Activated CD8-positive, alpha-beta memory T cell treated with anti-CD3 and anti-CD28 coated beads, Interleukin-2, amount 50 U/mL, for 24 hours (primary cell): ENCODE measurements around the gene AP2A1.
"Not testable (repeated sequence)": the region's sequence is repeated elsewhere in the genome, so short reads cannot be mapped to it uniquely, and the experiment has no call there.

Experiments
- DNase-seq: peaks from one replicate; pipeline ENCODE4 v3.0.0-alpha.2; 2020; ENCODE audit errors: extremely low read depth

Gene AP2A1

DNA sequence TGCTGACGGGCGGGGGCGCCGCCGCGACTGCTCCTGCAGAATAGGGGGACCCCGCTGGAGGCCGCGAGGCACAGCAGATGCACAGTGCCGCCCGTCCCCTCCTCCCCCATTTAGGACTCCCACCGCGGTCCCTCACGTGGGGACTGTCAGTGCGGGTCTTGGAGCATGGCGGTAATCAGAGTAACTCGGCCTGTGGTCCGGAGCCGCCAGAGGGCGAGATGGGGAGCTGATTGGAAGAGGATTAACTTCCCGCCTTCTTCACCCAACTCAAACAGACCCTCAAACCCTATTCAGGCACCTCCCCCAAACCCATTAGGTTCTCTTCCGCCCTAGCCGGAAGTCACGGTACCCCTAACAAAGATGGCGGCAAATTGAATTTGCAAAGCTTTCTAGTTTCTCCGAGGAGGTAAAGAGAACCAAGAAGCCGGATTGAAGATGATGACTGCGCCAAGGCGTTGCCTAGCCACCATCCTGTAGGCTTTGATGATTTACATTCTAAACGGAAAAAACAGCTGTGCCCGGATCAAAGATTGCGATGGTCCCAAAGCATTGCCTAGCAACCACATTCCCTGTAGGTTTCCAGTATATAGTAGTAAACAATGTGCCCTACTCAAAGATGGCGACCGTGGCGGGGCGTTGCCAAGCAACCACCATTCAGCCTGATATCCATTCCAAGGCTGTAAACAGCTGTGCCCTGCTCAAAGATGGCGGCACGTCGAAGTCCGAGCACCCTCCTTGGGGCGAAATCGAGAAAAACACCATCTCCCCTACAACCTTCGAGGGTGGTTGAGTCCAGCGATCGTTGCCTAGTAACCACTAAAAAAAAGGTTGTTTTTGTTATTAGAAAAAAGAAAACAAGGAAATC is 46.4 kb downstream of the AP2A1 start, which contains the start of gene FUZ:
Gene FUZ (minus strand): TSS at position 296 of the 865 bp plus-strand sequence. CDS start 186 bp downstream, at position 110.
- peak; percentile 91 for DNase-seq

DNA sequence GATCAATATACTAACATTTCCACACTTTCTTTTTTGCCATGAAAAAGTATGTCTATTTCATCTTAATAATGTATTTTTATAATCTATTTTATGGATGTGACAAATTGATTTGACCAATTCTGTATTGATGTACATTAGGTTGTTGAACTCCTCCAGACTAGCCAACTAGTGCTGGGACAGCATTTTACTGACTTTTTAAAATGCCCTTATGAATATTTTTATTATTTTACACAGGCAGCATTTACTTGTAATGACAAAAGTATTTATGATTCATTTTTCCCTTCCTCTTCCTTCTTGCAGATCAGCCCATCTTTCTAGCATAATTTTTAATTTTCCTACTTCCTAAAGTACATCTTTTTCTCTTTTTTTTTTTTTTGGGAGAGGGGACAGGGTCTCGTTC is 47.2 kb downstream of the AP2A1 start:
- no peak for DNase-seq

DNA sequence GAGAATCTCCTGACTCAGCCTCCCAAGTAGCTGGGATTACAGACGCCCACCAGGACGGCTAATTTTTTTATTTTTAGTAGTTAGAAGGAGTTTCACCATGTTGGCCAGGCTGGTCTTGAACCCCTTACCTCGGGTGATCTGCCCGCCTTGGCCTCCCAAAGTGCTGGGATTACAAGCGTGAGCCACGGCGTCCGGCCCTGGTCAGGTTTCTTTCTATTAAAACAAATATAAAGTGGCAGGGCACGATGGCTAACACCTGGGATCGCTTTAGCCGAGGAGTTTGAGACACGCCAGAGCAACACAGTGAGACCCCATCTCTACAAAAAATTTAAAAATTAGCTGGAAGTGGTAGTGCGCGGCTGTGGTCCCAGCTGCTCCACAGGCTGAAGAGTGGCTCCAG is 49.8 kb downstream of the AP2A1 start:
- DNase-seq, result no peak

DNA sequence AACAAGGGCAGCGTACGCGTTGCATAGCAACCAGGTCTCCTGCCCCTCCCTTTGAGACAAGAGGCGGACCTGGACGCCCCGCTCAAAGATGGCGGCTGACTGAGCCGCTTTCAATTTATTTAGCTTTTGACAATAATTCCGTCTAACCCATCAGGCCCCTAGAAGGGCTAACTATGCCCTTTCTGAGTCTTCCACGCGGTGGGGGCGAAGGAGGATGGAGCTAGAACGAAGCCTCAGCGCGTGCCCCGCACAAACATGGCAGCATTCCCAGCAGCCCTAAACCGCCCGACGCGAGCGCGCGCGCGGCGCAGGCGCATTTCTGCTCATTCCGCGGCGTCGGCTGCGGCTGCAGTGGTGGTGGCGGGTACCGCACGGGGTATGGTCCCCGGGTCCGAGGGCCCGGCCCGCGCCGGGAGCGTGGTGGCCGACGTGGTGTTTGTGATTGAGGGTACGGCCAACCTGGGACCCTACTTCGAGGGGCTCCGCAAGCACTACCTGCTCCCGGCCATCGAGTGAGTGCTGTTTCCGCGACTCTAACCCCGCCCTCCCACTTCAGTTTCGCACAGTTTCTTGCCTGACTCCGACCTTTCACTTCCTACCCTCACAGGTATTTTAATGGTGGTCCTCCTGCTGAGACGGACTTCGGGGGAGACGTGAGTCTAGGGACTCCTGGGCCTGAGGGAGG is 51.3 kb downstream of the AP2A1 start, which contains the start of gene MED25:
Gene MED25 (plus strand): TSS at position 326 of the 685 bp plus-strand sequence. CDS start 53 bp downstream, at position 379.
- DNase-seq, result peak; percentile 66

DNA sequence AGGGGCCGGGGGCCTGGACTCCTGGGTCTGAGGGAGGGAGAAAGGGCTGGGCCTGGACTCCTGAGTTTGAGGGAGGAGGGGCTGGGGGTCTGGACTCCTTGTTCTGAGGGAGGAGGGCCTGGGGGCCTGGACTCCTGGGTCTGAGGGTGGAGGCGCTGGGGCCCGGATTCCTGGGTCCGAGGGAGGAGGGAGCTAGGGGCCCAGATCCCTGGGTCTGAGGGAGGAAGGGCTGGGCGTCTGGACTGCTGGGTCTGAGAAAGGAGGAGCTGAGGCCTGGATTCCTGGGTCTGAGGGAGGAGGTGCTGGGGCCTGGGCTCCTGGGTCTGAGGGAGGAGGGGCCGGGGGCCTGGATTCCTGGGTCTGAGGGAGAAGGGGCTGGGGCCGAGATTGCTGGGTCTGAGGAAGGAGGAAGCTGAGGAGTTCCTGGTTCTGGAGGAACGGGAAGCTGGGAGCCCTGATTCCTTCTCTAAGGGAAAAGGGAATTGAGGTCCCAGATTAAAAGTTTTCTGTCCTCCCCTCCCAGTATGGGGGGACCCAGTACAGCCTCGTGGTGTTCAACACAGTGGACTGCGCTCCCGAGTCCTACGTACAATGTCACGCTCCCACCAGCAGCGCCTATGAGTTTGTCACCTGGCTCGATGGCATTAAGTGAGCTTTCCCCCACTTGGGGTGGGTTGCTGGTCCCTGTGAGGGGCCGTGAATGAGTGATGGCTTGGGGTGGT is 52.0 kb downstream of the AP2A1 start:
- DNase-seq, result no peak

DNA sequence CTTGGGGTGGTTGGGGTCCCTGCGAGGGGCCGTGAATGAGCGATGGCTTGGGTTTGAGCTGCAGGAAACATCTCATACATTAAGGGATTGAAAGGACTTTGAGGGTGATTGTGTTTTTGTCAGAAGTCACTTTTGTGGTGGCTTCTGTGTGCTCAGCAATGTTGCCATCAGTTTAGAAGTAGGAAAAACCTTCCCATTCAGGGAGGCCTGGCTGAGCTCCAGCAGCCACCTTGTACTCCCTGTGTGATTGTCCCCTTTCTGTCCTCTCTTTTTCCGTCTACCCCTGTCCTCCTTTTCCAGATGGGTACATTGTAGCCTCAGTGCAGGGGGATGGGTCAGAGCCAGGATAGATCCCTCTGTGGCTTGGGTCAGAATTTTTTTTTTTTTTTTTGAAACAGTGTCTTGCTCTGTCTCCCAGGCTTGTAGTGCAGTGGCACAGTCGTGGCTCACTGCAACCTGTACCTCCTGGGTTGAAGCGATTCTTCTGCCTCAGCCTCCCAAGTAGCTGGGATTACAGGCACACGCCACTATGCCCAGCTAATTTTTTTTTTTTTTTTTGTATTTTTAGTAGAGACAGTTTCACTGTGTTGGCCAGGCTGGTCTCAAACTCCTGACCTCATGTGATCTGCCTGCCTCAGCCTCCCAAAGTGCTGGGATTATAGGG is 52.8 kb downstream of the AP2A1 start:
- not testable (repeated sequence) for DNase-seq

DNA sequence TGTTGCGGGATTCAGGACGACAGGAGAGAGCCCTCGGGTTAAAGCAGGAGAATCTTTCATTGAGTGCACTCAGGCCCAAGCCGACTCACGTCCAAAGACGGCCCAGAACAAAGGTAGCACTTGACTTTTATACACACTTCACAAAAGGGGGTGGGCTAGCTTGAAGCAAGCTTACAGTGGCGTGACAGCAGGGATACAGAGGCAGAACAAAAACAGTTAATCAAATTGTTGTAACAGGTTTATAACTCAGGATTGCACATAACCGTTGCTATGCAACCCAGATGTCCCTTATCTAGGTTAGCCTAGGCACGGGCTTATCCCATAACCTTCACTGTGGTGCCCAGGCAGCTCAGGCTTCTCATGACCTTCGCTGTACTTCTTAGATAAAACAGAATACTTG is 53.3 kb downstream of the AP2A1 start:
- DNase-seq, result no peak

DNA sequence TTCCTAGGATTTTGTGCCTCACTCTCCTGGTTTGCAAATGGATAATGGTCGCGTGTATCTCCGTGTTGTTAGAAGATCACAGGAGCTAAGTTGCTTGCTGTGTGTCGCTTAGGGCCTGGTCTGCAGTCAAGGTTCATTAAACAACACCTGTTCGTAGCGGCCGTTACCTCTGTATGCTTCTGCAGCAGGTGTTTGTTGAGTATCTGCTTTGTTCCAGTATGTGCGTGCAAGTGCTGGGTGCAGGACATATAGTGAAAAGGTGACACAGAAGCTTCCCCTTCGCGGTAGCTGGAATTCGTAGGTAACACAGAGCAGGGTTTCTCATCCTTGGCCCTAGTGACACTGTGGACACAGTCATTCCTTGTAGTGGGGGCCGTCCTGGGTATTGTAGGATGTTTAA is 56.7 kb downstream of the AP2A1 start:
- no peak for DNase-seq

DNA sequence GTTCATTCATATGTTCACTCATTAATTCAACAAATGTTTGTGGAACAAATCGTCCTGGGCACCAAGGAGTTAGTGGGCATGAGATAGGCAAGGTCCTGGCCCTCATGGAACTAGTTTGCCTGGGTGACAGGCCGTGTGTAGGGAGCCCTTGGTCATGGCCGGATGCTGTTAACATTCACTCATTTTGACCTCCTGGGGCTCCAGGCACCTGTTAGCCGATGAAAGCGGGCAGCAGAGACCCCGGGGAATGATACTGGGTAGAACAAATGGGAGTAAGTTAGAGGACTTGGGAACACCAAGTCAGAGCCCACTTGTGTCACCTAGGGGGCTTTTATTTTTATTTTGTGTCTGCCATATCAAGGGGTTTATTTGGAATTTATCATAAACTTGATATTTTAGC is 57.9 kb downstream of the AP2A1 start:
- DNase-seq, result no peak

DNA sequence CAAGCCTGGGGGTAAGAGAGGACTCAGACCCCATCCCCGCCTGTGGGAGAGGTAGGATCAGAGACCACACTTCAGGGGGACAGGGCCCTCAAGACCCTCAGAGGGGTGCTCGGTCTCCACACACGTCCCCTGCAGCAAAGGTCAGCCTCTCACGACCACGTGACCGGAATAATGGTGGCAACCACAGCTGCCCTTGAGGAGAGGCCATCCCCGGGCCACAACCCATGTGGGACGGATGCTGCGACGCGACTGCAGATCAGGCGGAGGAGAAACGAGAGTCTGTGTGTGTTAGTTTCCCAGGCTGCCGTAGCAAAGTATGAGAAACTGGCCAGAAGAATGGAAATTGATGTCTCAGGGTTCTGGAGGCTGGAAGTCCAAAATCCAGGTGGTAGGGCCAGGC is 60.2 kb downstream of the AP2A1 start:
- no peak for DNase-seq

DNA sequence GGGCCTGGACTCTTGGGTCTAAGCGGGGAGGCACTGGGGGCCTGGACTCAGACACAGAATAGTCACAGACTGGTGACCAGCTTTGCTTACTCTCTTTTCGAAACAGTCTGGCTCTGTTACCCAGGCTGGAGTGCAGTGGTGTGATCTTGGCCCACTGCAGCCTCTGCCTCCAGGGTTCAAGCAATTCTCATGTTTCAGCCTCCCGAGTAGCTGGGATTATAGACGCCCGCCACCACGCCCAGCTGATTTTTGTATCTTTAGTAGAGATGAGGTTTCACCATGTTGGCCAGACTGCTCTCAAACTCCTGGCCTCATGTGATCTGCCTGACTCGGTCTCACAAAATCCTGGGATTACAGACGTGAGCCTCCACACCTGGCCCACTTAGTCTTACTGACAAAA is 62.4 kb downstream of the AP2A1 start:
- DNase-seq, result no peak

DNA sequence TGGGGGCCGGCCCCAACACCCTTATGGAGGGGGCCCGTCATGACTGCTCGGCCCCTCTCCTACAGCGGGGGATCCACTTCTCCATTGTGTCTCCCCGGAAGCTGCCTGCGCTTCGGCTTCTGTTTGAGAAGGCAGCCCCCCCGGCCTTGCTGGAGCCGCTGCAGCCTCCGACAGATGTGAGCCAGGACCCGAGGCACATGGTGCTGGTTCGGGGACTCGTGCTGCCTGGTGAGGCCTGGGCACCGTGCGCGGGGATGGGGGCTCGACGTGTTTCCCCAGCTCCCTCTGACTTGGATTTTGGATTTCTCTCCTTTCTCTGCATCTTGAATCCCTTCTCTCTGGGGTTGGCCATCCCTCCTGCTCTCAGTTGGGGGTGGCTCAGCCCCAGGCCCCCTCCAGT is 62.9 kb downstream of the AP2A1 start:
- no peak for DNase-seq

DNA sequence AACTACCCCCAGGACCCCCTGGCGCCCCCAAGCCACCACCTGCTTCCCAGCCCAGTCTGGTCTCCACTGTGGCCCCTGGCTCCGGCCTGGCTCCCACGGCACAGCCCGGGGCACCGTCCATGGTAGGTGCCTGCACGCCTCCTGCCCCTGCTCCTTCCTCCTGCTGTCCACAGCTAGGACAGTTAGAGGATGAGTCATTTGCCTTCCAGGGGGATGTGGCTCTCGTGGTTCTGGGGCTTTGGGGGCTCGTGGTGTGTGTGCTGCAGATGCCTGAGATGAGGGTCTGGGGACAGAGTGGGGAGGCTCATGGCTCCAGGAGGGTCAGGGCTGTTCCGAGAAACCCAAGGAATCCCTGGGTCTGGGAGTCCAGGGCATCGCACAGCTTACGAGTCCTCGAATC is 64.0 kb downstream of the AP2A1 start:
- no peak for DNase-seq

DNA sequence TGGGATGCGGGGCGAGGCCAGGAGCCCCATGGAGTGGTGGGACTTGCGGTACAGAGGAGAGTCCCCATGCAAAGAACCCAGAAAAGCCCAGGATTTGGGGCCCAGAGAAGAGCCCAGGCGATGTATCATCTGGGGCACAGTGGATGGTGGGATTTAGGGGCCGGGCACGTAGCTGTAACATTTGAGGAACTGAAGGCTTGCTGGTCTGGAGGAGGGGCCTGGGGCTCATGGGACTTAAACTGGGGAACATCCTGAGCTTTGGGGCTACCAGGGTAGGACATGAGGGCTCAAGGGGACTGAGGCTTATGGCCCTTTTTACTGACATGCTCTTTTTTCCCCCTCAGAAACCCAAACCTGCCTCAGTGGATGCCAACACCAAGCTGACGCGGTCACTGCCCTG is 64.8 kb downstream of the AP2A1 start:
- DNase-seq, result no peak

DNA sequence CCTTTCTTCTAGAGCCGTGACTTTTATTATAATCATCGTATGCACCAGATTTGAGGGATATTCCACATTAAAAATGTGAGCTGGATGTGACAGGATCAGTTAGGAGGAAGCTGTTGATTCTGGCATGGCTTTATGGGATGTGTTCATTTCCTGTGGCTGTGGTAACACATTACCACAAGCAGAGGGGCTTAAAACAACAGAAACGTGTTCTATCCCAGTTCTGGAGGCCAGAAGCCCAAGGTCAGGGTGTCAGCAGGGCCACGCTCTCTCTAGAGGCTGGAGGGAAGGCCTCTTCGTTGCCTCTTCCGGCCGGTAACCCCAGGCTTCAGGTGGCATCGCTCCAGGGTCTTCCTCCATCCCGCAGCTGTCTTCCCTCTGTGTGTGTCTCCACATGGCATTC is 65.8 kb downstream of the AP2A1 start:
- DNase-seq, result no peak

DNA sequence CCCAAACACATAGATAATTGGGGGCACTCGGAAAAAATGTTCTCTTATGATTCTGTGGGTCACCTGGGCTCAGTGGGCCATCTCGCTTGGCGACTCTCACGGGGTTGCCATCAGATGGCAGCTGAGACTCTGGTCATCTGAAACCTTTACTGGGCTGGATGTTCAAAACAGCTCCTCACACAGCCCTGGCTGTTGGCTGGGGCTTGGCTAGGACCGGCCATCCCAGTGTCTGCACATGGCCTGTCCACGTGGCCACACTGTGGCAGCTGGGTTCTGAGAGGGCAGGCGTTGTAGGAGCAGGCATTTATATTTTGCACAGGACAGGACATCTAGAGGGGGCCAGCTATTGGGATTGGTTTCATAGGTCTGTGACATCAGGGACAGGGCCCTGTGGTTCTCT is 66.8 kb downstream of the AP2A1 start:
- DNase-seq, result no peak

DNA sequence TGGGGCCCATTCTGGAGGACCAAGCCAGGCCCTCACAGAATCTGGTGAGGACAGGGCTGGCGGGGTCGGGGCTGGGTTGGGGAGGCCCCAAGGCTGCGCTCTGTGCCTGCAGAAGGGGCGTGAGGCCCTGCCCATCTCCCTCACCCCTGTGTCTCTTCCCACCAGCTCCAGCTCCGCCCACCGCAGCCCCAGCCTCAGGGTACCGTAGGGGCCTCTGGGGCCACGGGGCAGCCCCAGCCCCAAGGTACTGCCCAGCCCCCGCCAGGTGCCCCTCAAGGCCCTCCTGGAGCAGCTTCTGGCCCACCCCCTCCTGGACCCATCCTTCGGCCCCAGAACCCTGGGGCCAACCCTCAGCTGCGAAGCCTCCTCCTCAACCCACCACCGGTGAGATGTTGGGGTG is 68.8 kb downstream of the AP2A1 start:
- no peak for DNase-seq

DNA sequence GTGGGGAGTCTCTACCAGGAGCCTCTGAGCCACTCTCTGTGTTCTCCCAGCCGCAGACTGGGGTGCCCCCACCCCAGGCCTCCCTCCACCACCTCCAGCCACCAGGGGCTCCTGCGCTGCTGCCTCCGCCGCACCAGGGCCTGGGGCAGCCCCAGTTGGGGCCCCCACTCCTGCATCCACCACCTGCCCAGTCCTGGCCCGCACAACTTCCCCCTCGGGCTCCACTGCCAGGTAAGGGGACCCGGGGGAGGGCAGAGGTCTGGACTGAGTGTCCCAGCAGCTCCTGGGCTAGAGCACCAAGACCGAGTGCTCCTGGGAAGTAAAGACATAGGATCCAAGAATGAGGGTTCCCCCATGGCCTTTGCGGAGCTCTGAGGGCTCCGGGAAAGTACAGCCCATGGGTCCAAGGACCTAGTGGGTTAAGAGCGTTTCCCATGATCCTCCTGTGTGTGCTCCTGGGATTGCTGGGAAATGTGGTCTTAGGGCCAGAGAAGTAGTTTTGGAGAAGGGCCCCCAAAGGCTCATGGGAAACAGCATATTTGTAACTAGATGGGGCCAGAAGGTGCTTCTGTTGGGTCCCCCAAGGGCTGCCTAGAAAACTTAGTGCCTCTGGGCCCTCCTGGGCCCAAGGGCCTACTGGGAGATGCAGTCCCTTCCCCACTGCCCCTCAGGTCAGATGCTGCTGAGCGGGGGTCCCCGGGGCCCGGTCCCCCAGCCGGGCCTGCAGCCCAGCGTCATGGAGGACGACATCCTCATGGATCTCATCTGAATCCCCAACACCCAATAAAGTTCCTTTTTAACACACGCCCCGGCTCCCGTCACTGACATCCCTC is 69.6 kb downstream of the AP2A1 start:
- DNase-seq, result no peak

DNA sequence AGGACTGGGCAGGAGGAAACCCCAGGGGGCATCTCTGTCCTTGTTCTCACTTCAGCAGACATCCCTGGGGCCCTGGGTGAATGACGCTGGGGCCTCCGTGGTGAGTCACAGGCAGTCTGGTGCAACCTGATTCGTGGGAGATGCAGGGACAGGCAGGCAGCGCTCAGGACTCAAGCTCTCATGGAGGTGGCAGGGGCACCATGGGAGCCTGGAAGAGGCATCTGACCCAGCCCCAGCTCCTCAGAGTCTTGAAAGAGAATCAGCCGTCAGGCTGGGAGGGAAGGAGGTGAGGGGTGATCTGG is 70.2 kb downstream of the AP2A1 start:
- no peak for DNase-seq

DNA sequence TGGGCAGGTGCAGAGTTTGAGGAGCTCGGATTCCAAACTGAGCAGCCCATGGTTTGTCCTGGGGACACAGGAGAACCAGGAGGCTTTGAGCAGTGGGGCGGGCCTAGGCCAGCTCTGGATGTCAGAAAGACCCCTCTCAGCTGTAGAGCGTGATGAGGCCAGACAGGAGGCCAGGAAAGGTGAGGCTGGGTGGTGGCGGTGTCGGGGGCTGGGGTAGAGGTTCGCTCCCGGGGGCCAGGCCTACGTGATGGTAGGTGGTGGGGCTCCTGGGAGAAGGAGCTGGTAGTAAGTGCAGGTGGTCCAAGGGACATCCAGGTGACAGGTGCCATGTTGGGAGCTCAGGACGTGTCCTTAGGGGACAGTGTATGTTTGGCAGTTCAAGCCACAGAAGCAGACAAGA is 70.6 kb downstream of the AP2A1 start:
- DNase-seq, result no peak

DNA sequence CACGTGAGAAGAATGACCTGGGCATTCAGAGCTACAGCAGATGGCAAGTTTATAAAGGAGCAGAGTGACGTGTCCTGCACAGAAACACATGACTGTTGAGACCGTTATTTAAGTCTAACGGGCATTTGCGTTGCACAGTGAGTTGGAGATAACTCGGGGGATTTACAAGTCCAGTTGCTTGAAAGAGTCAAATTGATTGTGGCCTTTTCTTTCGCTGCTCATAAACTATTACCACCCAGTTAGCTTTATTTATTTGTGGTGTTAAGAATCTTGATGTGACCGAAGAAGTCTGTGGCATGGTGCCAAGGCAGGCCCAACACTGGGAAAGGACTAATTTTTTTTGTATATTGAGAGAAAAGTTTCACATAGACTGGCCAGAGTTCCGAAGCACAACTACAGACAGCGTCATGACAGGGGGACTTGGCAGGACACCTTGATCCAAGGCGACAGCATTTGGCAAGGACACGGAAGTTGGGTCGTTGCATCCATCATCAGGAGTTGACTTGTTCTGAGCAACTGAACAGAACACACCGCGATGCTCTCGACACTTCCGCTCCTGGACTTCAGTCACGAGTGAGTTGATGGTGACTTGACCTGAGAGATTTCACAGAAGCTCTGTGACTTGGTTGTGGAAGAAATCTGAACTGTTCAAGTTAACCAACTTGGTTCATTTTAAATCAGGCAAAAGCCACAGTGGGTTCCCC is 72.2 kb downstream of the AP2A1 start:
- no peak for DNase-seq
